Measurements from ENCODE around the gene GEN1. TPM values are rescaled to one million over a fixed set of nuclear protein-coding genes. Genes with fewer than 3 reads are reported as not detected.

The GEN1 gene
- total and polyA plus RNA-seq, 2 donors (not counting 1 experiment from before 2014, with no cell fraction given) = 16.7 to 105 TPM

- H3K4me3 ChIP-seq (ENCODE audit: control extremely low read depth in 1 of 5, extremely low read depth in 1 of 5, insufficient read depth in 1 of 5, low read depth in 2 of 5, low read length in 4 of 5) = no peak overlapping the region
- peaks cover 7 to 10% of the 10 kb centered on the region in 2 experiments for H3K36me3 ChIP-seq (replicated peaks in 1 of 2; ENCODE audit: control extremely low read depth in 1 of 2, control insufficient read depth in 1 of 2, extremely low read depth in 1 of 2, insufficient read depth in 2 of 2, low read length in 1 of 2)
- ChIA-PET POLR2A (no interaction called here), CTCF (interaction anchor here (1.6 kb wide), 1 partner anchor 50 kb away, joined by 6 read pairs; no protein-coding TSS in a partner anchor)
- no peaks in the 10 kb centered on the region for H4K20me1 ChIP-seq (ENCODE audit: control insufficient read depth, insufficient read depth, low read length, poor library complexity, severe bottlenecking)
- Mint-ChIP-seq H3K27me3 (no peaks in the 10 kb centered on the region), H3K4me3 (no peak overlapping the region), H3K9me3 (ENCODE audit: insufficient read depth) (no peaks in the 10 kb centered on the region), H3K4me1 (no peaks in the 10 kb centered on the region), H3K27ac (no peak overlapping the region)
- no peak overlapping the region for H3K9ac ChIP-seq (ENCODE audit: low read length)
- no peaks in the 10 kb centered on the region for H3K9me3 ChIP-seq (ENCODE audit: control extremely low read depth in 1 of 3, control insufficient read depth in 2 of 3, insufficient read depth in 1 of 3, low read length in 2 of 3)
- 100% methylated on average over 2 of the region's 4 CpGs for WGBS (ENCODE audit: insufficient coverage)
- H3K4me2 ChIP-seq (replicated peaks; ENCODE audit: low read depth, low read length, poor library complexity, severe bottlenecking) = no peak overlapping the region
- TF ChIP-seq EZH2 (IDR thresholded peaks at IDR 0.05; ENCODE audit: borderline replicate concordance, insufficient read depth, low read depth, low read length, poor library complexity, severe bottlenecking) (no peak), CTCF (IDR thresholded peaks at IDR 0.05) (no peak)
- intact Hi-C loops (cut with micrococcal nuclease) = no loop called here
- no peaks in the 10 kb centered on the region for H3K27me3 ChIP-seq (replicated peaks in 1 of 4; ENCODE audit: control extremely low read depth in 1 of 4, control insufficient read depth in 3 of 4, insufficient read depth in 4 of 4, low read length in 3 of 4)
- DNase-seq = no peak
- H2AFZ ChIP-seq (ENCODE audit: insufficient read depth, low read depth, low read length, poor library complexity, severe bottlenecking) = no peak overlapping the region
- ATAC-seq (ENCODE audit: low read depth) = no peak
- H3K27ac ChIP-seq (ENCODE audit: low read length in 2 of 2) = no peak overlapping the region
- peaks cover 6% of the 10 kb centered on the region for H3K79me2 ChIP-seq (ENCODE audit: control insufficient read depth, insufficient read depth, low read length)
- H3K4me1 ChIP-seq (ENCODE audit: control insufficient read depth in 2 of 2, insufficient read depth in 2 of 2, low read length in 2 of 2) = no peaks in the 10 kb centered on the region
Observed at GRCh38 chr2:17768894-17769293, 15.0 kb downstream of the GEN1 start.

- ChIA-PET CTCF (interaction anchor here (1.0 to 1.3 kb wide), 2 partner anchors 53 to 58 kb away, joined by 3 to 4 read pairs; no protein-coding TSS in a partner anchor), POLR2A (no interaction called here)
- no CpG with 5 or more reads among the region's 2 CpGs for WGBS (ENCODE audit: insufficient coverage)
- H3K4me1 Mint-ChIP-seq = no peaks in the 10 kb centered on the region
- H3K9me3 Mint-ChIP-seq (ENCODE audit: insufficient read depth) = no peaks in the 10 kb centered on the region
- no peak overlapping the region for H3K9ac ChIP-seq (ENCODE audit: low read length)
- intact Hi-C loops (cut with micrococcal nuclease) = no loop called here
- H3K4me3 Mint-ChIP-seq = no peak overlapping the region
- H3K36me3 ChIP-seq (replicated peaks in 1 of 2; ENCODE audit: control extremely low read depth in 1 of 2, control insufficient read depth in 1 of 2, extremely low read depth in 1 of 2, insufficient read depth in 2 of 2, low read length in 1 of 2) = peaks cover 4 to 15% of the 10 kb centered on the region in 2 experiments
- H4K20me1 ChIP-seq (ENCODE audit: control insufficient read depth, insufficient read depth, low read length, poor library complexity, severe bottlenecking) = no peaks in the 10 kb centered on the region
- H3K4me3 ChIP-seq (ENCODE audit: control extremely low read depth in 1 of 5, extremely low read depth in 1 of 5, insufficient read depth in 1 of 5, low read depth in 2 of 5, low read length in 4 of 5) = no peak overlapping the region
- H2AFZ ChIP-seq (ENCODE audit: insufficient read depth, low read depth, low read length, poor library complexity, severe bottlenecking) = no peak overlapping the region
- TF ChIP-seq CTCF (IDR thresholded peaks at IDR 0.05) (no peak), EZH2 (IDR thresholded peaks at IDR 0.05; ENCODE audit: borderline replicate concordance, insufficient read depth, low read depth, low read length, poor library complexity, severe bottlenecking) (no peak)
- ATAC-seq (ENCODE audit: low read depth) (no peak), DNase-seq (no peak)
- no peaks in the 10 kb centered on the region for H3K9me3 ChIP-seq (ENCODE audit: control extremely low read depth in 1 of 3, control insufficient read depth in 2 of 3, insufficient read depth in 1 of 3, low read length in 2 of 3)
- no peak overlapping the region for H3K4me2 ChIP-seq (replicated peaks; ENCODE audit: low read depth, low read length, poor library complexity, severe bottlenecking)
- H3K27ac Mint-ChIP-seq = no peak overlapping the region
- no peaks in the 10 kb centered on the region for H3K27me3 Mint-ChIP-seq
- H3K27me3 ChIP-seq (replicated peaks in 1 of 4; ENCODE audit: control extremely low read depth in 1 of 4, control insufficient read depth in 3 of 4, insufficient read depth in 4 of 4, low read length in 3 of 4) = no peaks in the 10 kb centered on the region
- no peaks in the 10 kb centered on the region for H3K4me1 ChIP-seq (ENCODE audit: control insufficient read depth in 2 of 2, insufficient read depth in 2 of 2, low read length in 2 of 2)
- no peak overlapping the region for H3K27ac ChIP-seq (ENCODE audit: low read length in 2 of 2)
- H3K79me2 ChIP-seq (ENCODE audit: control insufficient read depth, insufficient read depth, low read length) = no peaks in the 10 kb centered on the region
Observed at GRCh38 chr2:17771956-17772355, 18.0 kb downstream of the GEN1 start.

Data from B cell (primary cell).